GM18526 (cell line): ENCODE results near the gene BBS7.
A peak's percentile ranks its signal among the peaks of the same experiment; 100 is the strongest.

Source experiments
- POLR2A ChIP-seq: IDR thresholded peaks from 3 replicates; pipeline ENCODE4 v1.6.1; 2011; ENCODE audit not compliant: insufficient read length; ENCODE audit errors: extremely low read depth

Gene BBS7

GRCh38 chr4:121814756-121815155 lies 55.5 kb downstream of the BBS7 start:
- no peak for TF ChIP-seq POLR2A

- TF ChIP-seq POLR2A: no peak
These were observed 59.2 kb downstream of the BBS7 start for GRCh38 chr4:121811122-121811521.

GRCh38 chr4:121806411-121806810 lies 63.9 kb downstream of the BBS7 start:
- TF ChIP-seq POLR2A: no peak

GRCh38 chr4:121801715-121802075 lies 68.6 kb downstream of the BBS7 start:
- TF ChIP-seq POLR2A: no peak

GRCh38 chr4:121800961-121801714 lies 69.1 kb downstream of the BBS7 start, which contains the start of gene EXOSC9:
Gene EXOSC9, plus strand, starts transcription at chr4:121801323. Its CDS starts 102 bp downstream, at chr4:121801425.
- peak; percentile 61 for TF ChIP-seq POLR2A

GRCh38 chr4:121800638-121800960 lies 69.7 kb downstream of the BBS7 start:
- no peak for TF ChIP-seq POLR2A

GRCh38 chr4:121799867-121800501 lies 70.3 kb downstream of the BBS7 start:
- TF ChIP-seq POLR2A: no peak

GRCh38 chr4:121799208-121799823 lies 71.0 kb downstream of the BBS7 start:
- TF ChIP-seq POLR2A: no peak

GRCh38 chr4:121796283-121796682 lies 74.0 kb downstream of the BBS7 start:
- TF ChIP-seq POLR2A: no peak

GRCh38 chr4:121794505-121795188 lies 75.6 kb downstream of the BBS7 start:
- no peak for TF ChIP-seq POLR2A

GRCh38 chr4:121792966-121793365 lies 77.3 kb downstream of the BBS7 start:
- TF ChIP-seq POLR2A: no peak

GRCh38 chr4:121791481-121791880 lies 78.8 kb downstream of the BBS7 start:
- no peak for TF ChIP-seq POLR2A

GRCh38 chr4:121790976-121791375 lies 79.3 kb downstream of the BBS7 start:
- no peak for TF ChIP-seq POLR2A

GRCh38 chr4:121789960-121790829 lies 80.1 kb downstream of the BBS7 start:
- TF ChIP-seq POLR2A: no peak

- no peak for TF ChIP-seq POLR2A
These were observed 80.8 kb downstream of the BBS7 start for GRCh38 chr4:121789455-121789854.
